Activated CD4-positive, alpha-beta T cell treated with anti-CD3 and anti-CD28 coated beads, Interleukin-2, amount 50 U/mL, for 1 hour (primary cell): Measurements from ENCODE around the gene PSD4.

Experiments
- DNase-seq: peaks from one replicate; pipeline ENCODE4 v3.0.0-alpha.2; 2020

Gene PSD4

DNA sequence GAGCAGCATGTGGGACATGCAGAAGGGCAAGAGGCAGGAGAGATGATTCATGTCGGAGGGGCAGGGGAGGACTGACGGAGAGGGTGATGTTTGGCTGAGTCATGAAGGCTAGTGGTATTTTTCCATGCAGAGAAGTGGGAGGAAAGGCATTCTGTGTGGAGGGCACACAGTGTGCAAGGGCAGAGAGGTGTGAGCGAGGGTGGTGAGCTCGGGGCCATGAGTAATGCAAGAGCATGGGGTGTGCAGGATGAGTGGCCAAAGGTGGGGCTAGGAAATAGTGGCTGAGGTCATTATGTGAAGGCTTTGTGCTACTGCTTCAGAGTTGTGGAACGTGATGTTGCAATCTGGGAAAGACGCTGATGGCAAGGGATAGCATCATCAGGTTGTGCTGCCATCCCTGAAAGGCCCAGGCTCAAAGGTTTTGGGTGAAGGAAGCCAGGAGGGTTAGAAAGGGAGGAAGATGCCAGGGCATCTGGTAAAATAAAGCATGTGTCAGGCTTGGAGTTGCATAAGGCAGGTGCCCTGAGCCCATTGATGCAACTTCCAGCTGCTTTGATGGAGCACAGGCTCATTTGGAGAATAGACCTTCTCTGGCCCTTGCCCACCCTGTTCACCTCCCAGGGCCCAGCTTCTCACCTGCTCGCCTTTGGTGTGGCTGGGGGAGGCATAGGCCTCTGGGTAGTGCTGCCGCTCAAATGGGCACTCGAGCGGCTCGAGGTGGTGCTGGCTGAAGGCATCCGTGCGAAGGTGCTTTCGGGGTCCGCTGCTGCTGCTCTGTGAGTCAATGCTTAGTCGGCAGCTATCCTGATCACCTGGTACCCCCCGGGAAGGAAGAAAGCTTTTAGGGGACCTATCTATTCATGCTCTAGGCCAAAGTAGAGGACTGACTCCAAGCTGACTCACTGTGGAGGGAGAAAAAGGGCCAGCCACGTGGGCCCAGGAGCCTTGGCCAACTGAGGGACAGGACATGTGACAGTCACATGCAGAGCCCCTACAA is 67.4 kb downstream of the PSD4 start:
- DNase-seq = no peak

GRCh38 chr2:113242327-113242726 is 68.6 kb downstream of the PSD4 start:
- DNase-seq = no peak

DNA sequence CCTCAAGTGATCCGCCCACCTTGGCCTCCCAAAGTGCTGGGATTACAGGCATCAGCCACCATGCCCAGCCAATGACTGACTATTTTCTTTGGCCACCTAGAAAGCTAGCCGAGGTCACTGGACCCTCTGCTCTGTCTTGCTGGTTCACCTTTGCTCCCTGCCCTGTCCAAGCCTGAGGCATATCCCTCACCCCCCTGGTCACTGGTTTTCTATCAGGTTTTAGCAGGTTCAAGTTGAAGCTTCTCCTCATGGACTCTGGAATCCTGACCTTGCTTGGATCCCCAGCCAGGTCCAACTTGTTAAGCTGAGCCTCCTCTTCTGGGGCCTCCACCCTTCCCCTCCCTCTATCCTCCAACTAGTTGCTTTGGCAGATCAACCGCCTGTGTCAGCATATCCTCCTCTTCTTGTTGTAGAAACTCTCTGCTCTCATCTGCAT is 71.5 kb downstream of the PSD4 start:
- no peak for DNase-seq

DNA sequence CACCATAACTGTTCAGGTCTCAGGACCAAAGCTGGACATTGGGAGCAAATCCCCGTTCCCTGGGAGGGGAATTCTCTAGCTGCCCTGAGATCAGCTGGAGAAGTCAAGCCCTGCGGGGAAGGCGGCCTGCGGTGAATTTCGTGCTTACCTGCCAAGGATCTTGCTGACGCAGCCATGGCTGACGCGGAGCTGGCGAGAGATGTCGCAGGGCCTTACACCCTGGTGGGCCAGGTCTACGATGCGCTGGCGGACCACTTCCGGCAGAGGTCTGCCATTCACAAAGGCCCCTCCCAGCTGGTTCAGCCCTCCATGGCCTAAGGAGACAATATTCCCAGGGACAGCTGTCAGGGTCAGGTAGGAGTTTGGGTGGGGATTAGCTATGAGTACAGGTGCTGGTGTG is 72.8 kb downstream of the PSD4 start:
- DNase-seq = no peak

GRCh38 chr2:113248997-113249770 is 75.4 kb downstream of the PSD4 start:
- DNase-seq = peak; percentile 74

DNA sequence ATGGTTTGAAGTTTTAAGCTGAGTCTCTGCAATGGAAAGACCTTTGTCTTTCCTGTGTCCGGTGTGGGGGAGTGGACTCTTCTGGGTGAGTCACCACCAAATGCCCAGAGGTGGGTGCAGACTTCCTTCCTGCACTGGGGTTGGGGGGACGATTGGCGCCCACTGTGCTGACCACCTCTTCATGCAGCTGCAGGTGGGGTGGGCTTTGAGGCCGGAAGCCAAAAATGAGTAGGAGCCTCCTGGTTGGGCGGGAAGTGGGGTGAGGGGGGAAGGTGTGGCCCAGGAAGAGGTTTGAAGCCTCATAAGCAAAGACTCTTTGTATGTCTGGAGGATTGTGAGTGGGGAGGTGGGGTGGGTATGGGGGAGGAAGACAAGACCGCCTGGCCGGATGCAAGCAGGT is 77.3 kb downstream of the PSD4 start:
- DNase-seq = no peak

DNA sequence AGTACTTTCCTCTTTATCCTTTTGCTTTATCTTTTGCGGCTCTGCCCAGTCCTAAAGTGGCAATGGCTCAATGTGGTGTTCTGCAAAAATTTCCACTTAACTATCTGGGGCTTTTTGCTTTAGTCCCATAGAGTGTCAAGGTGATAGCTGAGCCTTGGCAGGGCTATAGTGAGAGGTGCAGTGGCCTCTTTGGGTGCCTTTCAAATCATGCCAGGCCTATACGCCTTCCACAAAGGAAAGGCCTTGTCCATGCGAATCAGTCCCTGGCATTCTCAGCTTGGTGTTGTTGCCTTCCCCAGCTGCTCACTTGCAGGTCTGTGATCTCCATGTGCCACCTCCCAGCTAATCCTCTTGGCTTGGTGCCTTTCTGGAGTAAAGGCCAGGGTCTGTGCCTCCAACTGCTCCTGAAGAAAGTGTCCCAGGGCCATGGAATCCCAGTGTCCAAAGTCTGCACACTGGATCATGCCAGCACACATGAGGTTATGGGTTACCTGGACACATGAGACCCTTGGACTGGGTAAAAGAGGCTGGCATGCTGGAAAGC is 78.3 kb downstream of the PSD4 start:
- DNase-seq = no peak

GRCh38 chr2:113253453-113253852 is 79.7 kb downstream of the PSD4 start:
- no peak for DNase-seq

DNA sequence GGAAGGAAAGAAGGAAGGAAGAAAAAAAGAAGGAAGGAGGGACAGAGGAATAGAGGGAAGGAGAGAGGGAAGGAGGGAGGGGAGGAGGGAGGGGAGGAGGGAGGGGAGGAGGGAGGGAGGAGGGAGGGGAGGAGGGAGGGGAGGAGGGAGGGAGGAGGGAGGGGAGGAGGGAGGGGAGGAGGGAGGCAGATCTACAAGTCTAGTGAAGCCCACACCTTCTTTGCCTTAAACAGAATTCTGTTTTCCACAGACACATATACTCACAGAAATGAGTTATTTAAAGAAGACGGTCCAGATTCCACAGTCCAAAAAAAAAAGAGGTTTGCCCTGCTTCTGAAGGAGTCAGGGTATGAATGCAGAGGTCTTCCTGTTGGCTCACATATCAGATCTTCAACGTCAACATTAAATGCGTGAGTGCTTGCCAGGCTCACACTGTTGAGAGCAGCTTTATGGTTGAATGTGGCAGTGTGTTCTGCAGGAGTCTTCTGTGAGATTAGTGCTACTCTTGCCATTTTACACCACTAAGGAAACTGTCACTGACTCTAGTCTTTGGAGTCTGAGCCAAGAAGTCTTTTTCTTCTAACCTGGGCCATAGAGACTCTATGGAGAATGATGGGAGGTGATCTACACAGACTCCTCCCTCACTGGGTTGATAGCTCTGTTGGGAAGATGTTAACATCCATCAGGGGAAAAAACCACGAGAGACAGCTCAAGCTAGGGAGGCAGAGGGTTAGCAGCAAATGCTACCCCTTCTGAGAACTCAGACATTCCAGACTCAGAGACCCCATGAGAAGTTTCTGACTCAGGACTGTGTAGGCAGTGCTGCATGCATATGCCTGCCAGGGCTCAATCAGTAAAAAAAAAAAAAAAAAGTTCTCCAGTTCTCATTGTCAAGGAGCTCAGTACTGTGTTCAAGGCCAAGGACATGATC is 81.6 kb downstream of the PSD4 start:
- no peak for DNase-seq

- no peak for DNase-seq
These were observed 83.9 kb downstream of the PSD4 start for GRCh38 chr2:113257516-113258264.

DNA sequence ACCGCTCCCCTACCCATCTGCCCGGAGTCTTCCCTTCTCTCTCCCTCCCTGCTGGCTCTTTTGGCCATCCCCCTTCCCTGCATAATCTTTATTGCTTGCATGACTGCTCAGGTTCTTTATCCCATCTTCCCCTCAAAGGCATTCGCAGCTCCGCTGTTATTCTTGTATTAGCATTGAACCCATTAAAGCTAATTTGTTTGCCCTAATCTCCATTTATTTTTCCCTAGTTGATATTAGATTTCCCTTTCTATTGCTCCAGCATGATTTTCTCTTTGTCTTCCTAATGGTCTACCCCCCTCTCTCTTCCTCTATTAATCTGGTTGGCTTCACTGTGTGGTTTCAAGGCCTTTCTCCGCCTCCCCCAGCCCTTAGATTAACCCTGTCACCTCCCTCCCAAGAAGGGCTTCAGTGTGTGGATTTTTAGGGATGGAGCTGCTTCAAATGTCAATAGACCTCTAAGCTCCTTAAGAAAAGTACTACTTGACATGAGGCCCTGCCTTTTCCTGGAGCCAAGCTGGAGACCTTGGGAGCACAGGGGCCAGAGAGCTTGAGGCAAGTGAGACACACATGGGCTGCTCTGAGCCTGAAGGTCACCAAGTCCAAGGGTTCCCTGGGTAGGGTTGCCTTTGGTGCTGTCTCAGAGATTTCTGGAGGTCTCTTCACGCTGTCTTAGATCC is 84.8 kb downstream of the PSD4 start:
- no peak for DNase-seq
